Cardiac muscle cell (in vitro differentiated cells and primary cell): ENCODE results near the gene DNAI2. TPM values are rescaled to one million over a fixed set of nuclear protein-coding genes. Genes with fewer than 3 reads are reported as not detected.

ENCODE experiments used
- DNase-seq, 2 donors: peaks; one replicate each; pipeline versions ENCODE4 v3.0.0 to v3.0.0-alpha.2; 2010 to 2017; ENCODE audit warnings: low read depth in 1 of 2, low spot score in 1 of 2
- H3K27ac ChIP-seq: fragments of 200-600 bp; sonication (generic); 2 replicates; pipeline ENCODE4 v1.5.1; 2016
- H3K27me3 ChIP-seq: fragments of 200-600 bp; sonication (generic); 2 replicates; pipeline ENCODE4 v1.6.0; 2016; ENCODE audit warnings: control low read depth
- H3K36me3 ChIP-seq: fragments of 200-600 bp; sonication (generic); 2 replicates; pipeline ENCODE4 v1.5.1; 2016; ENCODE audit warnings: control low read depth
- H3K4me1 ChIP-seq: fragments of 200-600 bp; sonication (generic); 2 replicates; pipeline ENCODE4 v1.8.1; 2017; ENCODE audit warnings: low read depth, mild to moderate bottlenecking, mixed run types
- H3K4me3 ChIP-seq: fragments of 200-600 bp; sonication (generic); 2 replicates; pipeline ENCODE4 v1.5.1; 2016; ENCODE audit warnings: mild to moderate bottlenecking
- H3K9me3 ChIP-seq: fragments of 200-600 bp; sonication (generic); 2 replicates; pipeline ENCODE4 v1.5.1; 2017; ENCODE audit warnings: low read depth, mild to moderate bottlenecking, control low read depth
- polyA plus RNA-seq: library from polyadenylated mRNA; unstranded; fragments of >200 nt; fragmentation: Nextera tagmentation; extraction: Ambion mirVana; gene quantifications from 2 replicates; pipeline ENCODE4 v1.2.1, GENCODE V29; 2016
- total RNA-seq: library from RNA; depleted of rRNA; stranded (reverse); fragments of >200 nt; gene quantifications from 2 replicates; pipeline ENCODE4 v1.2.3, GENCODE V29; 2016
- TF ChIP-seq, protein P1 (sequence below): IDR thresholded peaks from 2 replicates; pipeline ENCODE4 v1.5.1; 2012; ENCODE audit warnings: low read depth, mild to moderate bottlenecking, low read length

Gene DNAI2
- total and polyA plus RNA-seq, 2 experiments from 2014 or later = not detected

DNA sequence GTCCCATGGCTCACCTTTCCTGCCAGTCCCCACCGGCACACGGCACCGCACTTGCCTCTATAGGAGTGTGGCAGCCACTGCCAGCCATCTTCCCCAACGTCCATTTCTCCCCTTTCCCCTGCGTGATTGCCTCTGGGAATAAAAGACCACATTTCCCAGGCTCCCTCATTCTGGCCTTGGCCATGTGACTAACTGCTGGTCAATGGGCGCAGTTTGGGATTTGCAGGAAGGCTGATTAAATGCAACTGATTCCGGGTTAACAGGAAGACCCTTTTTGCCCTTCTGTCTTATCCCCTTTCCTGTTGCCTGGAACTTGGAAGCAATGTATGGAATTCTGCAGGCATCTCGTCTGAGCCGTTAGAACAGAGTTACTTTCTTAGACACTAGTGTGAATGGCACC, 84.7 kb downstream of the DNAI2 start:
- peaks cover 56% of the 10 kb centered on the region for H3K27me3 ChIP-seq
- no peak for DNase-seq
- H3K9me3 ChIP-seq = no peaks in the 10 kb centered on the region
- H3K4me3 ChIP-seq = no peak overlapping the region
- no peak overlapping the region for H3K27ac ChIP-seq
- TF ChIP-seq, protein P1, sequence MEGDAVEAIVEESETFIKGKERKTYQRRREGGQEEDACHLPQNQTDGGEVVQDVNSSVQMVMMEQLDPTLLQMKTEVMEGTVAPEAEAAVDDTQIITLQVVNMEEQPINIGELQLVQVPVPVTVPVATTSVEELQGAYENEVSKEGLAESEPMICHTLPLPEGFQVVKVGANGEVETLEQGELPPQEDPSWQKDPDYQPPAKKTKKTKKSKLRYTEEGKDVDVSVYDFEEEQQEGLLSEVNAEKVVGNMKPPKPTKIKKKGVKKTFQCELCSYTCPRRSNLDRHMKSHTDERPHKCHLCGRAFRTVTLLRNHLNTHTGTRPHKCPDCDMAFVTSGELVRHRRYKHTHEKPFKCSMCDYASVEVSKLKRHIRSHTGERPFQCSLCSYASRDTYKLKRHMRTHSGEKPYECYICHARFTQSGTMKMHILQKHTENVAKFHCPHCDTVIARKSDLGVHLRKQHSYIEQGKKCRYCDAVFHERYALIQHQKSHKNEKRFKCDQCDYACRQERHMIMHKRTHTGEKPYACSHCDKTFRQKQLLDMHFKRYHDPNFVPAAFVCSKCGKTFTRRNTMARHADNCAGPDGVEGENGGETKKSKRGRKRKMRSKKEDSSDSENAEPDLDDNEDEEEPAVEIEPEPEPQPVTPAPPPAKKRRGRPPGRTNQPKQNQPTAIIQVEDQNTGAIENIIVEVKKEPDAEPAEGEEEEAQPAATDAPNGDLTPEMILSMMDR = no peak
- H3K36me3 ChIP-seq = no peaks in the 10 kb centered on the region
- no peaks in the 10 kb centered on the region for H3K4me1 ChIP-seq

DNA sequence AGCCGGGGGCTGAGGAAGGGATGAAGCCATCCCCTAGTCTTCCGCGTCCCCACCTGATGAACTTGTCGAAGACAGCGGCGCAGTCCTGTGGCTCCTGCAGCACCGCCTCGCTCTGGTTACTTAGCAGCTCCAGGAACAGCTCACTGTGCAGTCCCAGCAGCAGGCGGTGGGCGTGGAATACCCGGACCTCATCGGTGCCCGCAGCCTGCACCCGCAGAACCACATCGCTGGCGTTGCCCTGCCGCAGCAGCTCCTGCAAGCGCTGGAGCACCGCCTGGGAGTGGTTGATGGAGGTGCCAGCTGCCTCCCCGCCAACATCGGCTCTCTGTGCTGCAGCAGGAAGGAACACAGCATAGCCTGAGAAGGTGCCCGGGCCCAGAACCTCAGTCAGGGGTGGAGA, 85.9 kb downstream of the DNAI2 start:
- peaks cover 44% of the 10 kb centered on the region for H3K27me3 ChIP-seq
- DNase-seq = no peak

DNA sequence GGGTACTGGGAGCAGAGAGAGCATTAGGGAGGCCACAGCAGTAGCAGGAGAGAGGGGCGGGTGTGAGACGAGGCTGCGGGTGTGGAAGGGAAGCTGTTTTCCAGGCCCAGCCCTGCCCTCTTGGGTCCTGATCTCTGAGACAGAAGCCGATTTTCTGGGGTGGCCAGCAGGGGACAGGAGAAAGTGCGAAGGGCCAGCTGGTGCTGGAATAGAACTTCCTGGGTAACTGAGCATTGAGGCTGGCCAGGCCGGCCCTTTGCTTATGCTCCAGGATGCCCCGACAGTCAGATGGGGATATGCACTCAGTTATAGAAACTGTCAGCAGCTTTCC, 86.8 kb downstream of the DNAI2 start:
- H3K4me3 ChIP-seq = no peak overlapping the region
- peaks cover 35% of the 10 kb centered on the region for H3K27me3 ChIP-seq
- no peaks in the 10 kb centered on the region for H3K4me1 ChIP-seq
- TF ChIP-seq, protein P1 = no peak
- no peak for DNase-seq
- H3K27ac ChIP-seq = no peak overlapping the region
- H3K36me3 ChIP-seq = no peaks in the 10 kb centered on the region
- H3K9me3 ChIP-seq = no peaks in the 10 kb centered on the region

More for the DNA sequence above, 85.9 kb downstream of the DNAI2 start:
- Histone ChIP-seq H3K27ac (no peak overlapping the region), H3K9me3 (no peaks in the 10 kb centered on the region), H3K4me1 (no peaks in the 10 kb centered on the region), H3K36me3 (no peaks in the 10 kb centered on the region), H3K4me3 (no peak overlapping the region)
- TF ChIP-seq, protein P1 = no peak

DNA sequence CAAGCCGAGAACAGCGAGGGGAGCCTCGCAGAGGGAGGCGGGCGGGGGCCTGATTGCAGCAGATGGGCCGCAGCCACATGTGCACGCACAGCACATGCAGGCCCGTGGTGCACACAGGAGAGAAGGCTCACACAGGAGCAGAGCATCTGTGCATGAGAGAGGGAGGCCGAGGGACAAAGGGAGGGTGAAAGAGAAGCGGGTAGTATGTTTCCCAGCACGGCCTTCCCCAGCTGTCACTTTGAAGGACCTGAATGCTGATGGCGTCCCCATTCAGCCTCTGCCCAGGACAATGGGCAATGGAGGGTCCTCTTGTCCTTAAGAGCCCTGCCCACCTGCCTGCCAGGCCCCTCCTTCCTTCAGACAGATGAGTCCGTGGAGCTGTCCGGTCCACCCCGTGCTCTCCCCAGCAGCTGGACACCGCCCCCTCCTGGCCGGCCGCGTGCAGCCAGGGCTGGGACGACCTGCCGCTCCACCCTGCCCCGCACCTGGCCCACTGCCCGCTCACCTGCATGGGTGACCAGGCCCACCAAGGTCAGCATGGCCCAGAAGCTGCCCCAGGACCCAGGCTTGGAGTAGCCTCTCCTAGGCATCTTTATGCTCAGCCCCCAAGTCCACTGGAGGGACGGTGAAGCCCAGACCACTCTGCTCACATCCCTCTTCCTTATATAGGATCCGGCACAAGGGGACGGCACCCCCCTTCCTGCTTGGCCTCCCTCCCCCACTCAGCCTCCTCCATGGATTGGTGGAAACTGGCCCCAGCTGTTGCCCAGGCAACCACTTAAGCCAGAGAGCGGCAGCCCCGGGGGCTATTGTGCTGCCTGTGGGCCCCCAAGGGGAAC, 87.4 kb downstream of the DNAI2 start, which contains the start of gene BTBD17:
Gene BTBD17, minus strand, starts transcription at position 639 of the 839 bp plus-strand sequence. Its CDS starts 49 bp downstream, at position 590.
- TF ChIP-seq, protein P1 = peak; percentile 71
- peak; percentile 49 to 64 for DNase-seq
- H3K9me3 ChIP-seq = no peaks in the 10 kb centered on the region
- H3K27me3 ChIP-seq = peaks cover 29% of the 10 kb centered on the region
- H3K36me3 ChIP-seq = no peaks in the 10 kb centered on the region
- no peaks in the 10 kb centered on the region for H3K4me1 ChIP-seq
- no peak within 1 kb of the TSS for H3K4me3 ChIP-seq
- no peak within 1 kb of the TSS for H3K27ac ChIP-seq

DNA sequence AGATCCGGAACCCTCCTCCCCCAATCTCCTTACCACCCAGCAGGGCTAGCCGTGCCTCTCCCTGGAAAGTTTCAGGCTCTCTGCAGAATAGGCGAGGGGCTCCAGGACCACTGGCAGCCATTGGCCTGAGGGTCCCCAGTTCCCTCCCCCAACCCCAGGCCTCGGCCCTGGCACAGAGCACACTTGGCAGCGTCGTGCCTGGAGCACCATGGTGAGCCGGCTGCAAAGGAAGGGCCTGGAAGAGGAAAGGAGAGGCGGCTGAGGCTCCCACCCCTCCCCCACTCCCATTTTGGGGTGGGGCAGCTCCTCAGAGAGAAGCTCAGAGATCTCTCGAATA, 88.0 kb downstream of the DNAI2 start:
- Histone ChIP-seq H3K36me3 (no peaks in the 10 kb centered on the region), H3K27me3 (peaks cover 23% of the 10 kb centered on the region), H3K4me1 (no peaks in the 10 kb centered on the region), H3K9me3 (no peaks in the 10 kb centered on the region), H3K4me3 (no peak overlapping the region), H3K27ac (no peak overlapping the region)
- TF ChIP-seq, protein P1 = no peak
- DNase-seq = no peak
